Gastroesophageal sphincter (tissue), 3 donors: ENCODE data around the gene NECAP2.

Experiments used
- POLR2AphosphoS5 ChIP-seq: sonication (generic); formaldehyde crosslinking; IDR thresholded peaks from one replicate; pipeline ENCODE4 v1.6.1; 2017; ENCODE audit warnings: antibody characterized with exemption
- TF ChIP-seq, protein P1 (sequence below), 4 experiments: fragments of 200-600 bp in 2 of 4; fragments of 450-650 bp in 2 of 4; sonication (generic) in 1 of 4; IDR thresholded peaks; one replicate each; pipeline ENCODE4 v1.5.1; 2017 to 2019; ENCODE audit warnings: antibody characterized with exemption in 4 of 4, mild to moderate bottlenecking in 2 of 4, moderate library complexity in 2 of 4

DNA sequence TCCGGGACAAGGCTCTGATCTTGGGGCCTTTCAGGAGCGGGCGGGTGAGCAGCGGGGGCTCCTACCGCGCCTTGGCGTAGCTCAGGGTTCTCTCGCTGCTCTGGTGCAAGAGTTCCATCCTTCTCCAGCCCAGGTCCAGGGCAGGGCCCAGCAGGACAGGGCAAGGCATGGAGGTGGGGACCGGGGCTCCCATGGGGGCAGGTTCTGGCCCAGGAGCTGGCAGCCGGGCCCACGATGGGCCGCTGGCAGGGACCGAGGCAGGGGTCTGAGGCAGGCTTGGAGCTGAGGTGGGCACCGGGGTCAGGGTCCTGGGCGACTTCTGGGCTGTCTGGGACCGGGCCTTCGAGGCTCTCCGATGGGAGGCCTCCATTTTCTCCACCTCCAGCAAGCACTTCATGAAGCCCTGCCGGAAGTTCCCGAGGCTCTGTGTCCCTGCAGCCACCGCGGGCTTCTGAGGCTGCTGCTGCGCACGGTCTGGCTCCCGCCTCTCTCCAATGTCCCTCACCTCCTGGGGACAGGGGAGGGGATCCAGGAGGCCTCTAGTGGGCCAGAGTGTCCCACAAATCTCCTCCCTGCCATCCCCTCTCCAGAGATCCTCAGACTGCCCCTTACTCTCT lies 30.9 kb upstream of the NECAP2 start:
- TF ChIP-seq, protein P1, sequence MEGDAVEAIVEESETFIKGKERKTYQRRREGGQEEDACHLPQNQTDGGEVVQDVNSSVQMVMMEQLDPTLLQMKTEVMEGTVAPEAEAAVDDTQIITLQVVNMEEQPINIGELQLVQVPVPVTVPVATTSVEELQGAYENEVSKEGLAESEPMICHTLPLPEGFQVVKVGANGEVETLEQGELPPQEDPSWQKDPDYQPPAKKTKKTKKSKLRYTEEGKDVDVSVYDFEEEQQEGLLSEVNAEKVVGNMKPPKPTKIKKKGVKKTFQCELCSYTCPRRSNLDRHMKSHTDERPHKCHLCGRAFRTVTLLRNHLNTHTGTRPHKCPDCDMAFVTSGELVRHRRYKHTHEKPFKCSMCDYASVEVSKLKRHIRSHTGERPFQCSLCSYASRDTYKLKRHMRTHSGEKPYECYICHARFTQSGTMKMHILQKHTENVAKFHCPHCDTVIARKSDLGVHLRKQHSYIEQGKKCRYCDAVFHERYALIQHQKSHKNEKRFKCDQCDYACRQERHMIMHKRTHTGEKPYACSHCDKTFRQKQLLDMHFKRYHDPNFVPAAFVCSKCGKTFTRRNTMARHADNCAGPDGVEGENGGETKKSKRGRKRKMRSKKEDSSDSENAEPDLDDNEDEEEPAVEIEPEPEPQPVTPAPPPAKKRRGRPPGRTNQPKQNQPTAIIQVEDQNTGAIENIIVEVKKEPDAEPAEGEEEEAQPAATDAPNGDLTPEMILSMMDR (IDR thresholded peaks at IDR 0.05), result no peak
- no peak for TF ChIP-seq POLR2AphosphoS5
